ENCODE data around the gene PPP1CB. TPM values are rescaled to one million over a fixed set of nuclear protein-coding genes. Genes with fewer than 3 reads are reported as not detected.
"Not testable (repeated sequence)": the region's sequence is repeated elsewhere in the genome, so short reads cannot be mapped to it uniquely, and the experiment has no call there.

The PPP1CB gene
- total RNA-seq, 2 donors from 2014 or later = 185 to 201 TPM

DNA sequence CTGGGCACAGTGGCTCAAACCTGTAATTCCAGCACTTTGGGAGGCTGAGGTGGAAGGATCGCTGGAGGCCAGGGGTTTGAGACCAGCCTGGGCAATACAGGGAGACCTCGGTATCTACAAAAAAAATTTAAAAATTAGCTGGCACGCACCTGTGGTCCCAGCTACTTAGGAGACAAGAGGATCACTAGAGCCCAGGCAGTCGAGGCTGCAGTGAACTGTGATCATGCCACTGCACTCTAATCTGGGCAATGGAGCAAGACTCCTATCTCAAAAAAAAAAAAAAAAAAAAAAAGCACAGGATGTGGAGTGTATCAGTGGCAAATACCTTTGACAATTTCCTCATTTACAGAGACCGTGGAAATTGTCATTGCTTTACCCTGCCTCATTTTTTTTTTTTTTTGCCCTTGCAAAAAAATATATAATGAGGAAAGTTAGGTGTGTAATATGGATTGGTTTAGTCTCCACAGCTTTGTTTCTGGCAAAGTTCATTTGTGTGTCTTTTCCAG, 20.9 kb upstream of the PPP1CB start:
- Mint-ChIP-seq H3K27ac (no peak overlapping the region), H3K36me3 (no peaks in the 10 kb centered on the region), H3K9me3 (no peaks in the 10 kb centered on the region)
- DNase-seq (ENCODE audit: low spot score in 2 of 2) = no peak
- ATAC-seq = no peak

DNA sequence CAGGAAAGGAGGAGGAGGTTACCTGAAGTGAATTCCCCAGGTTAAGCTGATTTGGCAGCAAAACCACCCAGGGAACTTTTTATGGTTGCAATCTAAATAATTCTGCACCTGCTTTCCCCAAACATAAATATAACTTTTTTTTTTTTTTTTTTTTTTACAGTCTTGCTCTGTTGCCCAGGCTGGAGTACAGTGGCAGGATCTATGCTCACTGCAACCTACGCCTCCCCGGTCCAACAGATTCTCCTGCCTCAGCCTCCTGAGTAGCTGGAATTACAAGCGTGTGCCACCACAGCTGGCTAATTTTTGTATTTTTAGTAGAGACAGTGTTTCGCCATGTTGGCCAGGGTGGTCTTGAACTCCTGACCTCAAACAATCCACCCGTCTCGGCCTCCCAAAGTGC, 16.1 kb upstream of the PPP1CB start:
- H3K36me3 Mint-ChIP-seq = peaks cover 5 to 9% of the 10 kb centered on the region in 2 donors
- ATAC-seq = no peak
- no peak for DNase-seq (ENCODE audit: low spot score in 2 of 2)

DNA sequence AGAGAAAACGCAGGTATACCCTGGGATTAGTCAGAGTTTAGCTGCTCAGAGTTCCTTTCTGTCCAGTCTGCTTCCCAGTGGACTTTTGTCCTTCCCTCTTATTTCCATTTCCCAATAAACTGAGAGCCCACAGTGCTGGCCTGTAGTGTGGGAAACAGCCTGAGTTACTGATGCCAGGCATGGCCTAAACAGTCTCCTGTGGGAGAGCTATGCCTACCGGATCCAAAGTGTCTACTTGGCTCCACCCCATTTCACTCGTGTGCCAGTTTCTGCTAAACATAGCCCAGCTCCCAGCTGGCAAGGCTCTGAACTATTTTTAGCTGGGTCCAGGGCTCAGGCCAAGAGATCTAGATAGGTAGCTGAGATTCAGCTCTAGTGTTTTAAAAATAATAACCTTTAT, 15.6 kb upstream of the PPP1CB start:
- Mint-ChIP-seq H3K36me3 (peaks cover 5 to 9% of the 10 kb centered on the region in 2 donors), H3K9me3 (peaks cover 0 to 9% of the 10 kb centered on the region in 2 donors), H3K27ac (no peak overlapping the region)
- no peak for ATAC-seq
- DNase-seq (ENCODE audit: low spot score in 2 of 2) = no peak

More for the DNA sequence above, 16.1 kb upstream of the PPP1CB start:
- no peak overlapping the region for H3K27ac Mint-ChIP-seq
- H3K9me3 Mint-ChIP-seq = peaks cover 0 to 9% of the 10 kb centered on the region in 2 donors

DNA sequence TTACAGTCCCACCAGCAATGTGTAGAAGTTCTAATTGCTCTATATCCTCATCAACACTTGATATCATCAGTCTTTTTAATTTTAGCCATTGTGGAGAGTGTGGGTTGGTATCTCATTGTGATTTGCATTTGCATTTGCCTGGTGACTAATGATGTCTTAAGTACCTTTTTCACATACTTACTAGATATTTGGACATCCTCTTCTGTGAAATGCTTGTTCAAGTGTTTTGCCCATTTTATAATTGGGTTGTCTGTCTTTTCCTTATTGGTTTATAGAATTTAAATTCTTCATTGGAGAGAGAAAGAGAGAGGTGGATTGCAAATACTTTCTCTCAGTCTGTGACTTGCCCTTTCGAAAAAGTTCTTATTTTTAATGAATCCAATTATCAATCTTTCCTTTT, 14.0 kb upstream of the PPP1CB start:
- H3K9me3 Mint-ChIP-seq = peaks cover 0 to 9% of the 10 kb centered on the region in 2 donors
- H3K27ac Mint-ChIP-seq = no peak overlapping the region
- H3K36me3 Mint-ChIP-seq = peaks cover 5 to 9% of the 10 kb centered on the region in 2 donors
- ATAC-seq (no peak), DNase-seq (ENCODE audit: low spot score in 2 of 2) (no peak)

DNA sequence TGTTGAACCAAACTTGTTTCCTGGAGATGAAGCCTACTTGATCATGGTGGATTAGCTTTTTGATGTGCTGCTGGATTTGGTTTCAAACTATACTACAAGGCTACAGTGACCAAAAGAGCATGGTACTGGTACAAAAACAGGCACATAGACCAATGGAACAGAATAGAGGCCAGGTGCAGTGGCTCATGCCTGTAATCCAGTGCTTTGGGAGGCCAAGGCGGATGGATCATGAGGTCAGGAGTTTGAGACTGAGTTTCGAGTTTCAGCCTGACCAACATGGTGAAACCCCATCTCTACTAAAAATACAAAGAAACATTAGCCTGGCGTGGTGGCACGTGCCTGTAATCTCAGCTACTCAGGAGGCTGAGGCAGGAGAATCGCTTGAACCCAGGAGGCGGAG, 9.0 kb upstream of the PPP1CB start:
- ATAC-seq; DNase-seq (ENCODE audit: low spot score in 2 of 2); H3K9me3 Mint-ChIP-seq; H3K36me3 Mint-ChIP-seq; H3K27ac Mint-ChIP-seq: not testable (repeated sequence)

DNA sequence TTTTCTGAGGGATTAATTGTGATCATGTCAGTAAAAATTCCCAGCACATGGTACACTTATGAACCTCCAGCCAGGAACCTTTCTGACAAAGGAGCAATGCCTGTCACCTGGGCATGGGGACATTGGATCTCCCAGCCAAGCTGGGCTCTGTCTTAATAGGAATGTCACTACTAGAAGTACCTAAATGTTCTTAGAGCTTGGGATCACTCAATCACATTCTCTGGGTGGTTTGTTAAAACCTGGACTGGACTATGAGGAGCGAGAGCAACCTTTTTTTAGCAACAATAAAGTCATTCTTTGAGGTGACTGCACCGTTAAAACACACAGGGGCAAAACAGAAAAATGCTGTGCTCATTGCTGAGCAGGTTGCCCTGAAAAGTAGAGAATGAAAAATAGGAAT, 6.4 kb upstream of the PPP1CB start:
- Mint-ChIP-seq H3K9me3 (no peaks in the 10 kb centered on the region), H3K27ac (no peak overlapping the region), H3K36me3 (peaks cover 0 to 1% of the 10 kb centered on the region in 2 donors)
- ATAC-seq (no peak), DNase-seq (ENCODE audit: low spot score in 2 of 2) (no peak)

DNA sequence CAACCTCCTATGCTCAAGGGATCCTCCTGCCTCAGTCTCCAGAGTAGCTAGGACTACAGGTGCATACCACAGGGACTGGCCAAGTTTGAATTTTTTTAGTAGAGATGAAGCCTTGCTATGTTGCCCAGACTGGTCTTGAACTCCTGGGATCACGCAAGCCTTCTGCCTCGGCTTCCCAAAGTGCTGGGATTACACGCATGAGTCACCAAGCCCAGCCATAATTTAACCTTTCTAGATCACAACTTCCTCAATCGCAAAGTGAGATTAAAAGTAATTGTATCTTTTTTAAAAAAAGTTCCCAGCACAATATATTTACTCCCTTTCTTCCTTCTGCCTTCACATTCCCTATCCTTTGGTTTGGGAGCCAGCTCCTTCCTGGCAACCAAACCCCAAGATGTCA, 5.8 kb upstream of the PPP1CB start:
- no peaks in the 10 kb centered on the region for H3K9me3 Mint-ChIP-seq
- peaks cover 0 to 8% of the 10 kb centered on the region in 2 donors for H3K36me3 Mint-ChIP-seq
- DNase-seq (ENCODE audit: low spot score in 2 of 2) = no peak
- H3K27ac Mint-ChIP-seq = no peak overlapping the region
- ATAC-seq = no peak

DNA sequence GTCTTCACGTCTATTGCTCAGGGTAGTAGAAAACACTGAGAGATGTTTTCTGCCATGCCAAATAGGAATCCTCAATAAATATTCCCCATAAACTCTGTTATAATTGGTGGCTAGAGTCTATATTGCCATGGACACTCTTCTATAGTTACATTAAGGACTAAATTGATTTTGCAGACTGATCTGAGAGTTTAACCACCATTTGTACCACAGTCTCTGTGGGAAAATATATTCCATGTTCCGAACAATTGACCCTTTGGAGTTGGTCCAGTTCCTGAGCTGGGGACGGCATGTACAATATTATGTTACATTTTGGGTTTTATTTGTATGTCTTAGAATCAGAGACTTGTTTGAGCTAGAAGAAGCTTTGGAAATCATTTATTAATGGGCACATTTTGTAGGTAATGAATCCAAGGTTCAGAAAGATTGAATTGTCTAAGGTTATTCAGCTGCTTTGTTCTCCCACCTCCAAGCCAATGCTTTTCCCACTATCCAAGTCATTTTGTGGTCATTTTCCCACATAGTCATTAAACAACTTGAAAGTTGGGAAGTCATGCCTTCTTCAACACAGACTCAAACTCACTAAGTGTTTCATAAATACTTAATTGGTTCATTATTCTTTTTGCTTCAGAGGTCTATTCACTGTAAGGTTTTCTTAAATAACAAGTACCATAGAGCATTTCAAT, 5.1 kb upstream of the PPP1CB start:
- DNase-seq (ENCODE audit: low spot score in 2 of 2) (no peak), ATAC-seq (no peak)
- H3K9me3 Mint-ChIP-seq = no peaks in the 10 kb centered on the region
- H3K27ac Mint-ChIP-seq = no peak overlapping the region
- peaks cover 0 to 14% of the 10 kb centered on the region in 2 donors for H3K36me3 Mint-ChIP-seq

DNA sequence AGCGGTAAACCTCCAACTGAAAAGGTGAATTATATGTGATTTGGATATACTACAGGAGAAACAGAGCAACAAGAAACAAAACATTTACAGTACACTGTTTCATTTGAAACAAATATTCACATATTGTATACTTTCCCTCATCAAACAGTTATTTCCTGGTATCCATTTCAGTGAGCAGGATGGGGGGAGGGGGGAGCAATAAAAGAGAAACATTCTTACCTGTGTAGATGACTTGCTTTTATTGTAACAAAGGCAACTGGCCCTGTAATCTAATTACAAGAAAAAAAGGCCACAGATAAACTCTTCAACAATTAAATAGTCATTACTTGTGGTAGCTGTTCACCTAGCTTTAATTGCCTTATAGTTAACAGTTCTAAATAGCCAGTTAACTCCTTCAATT, 3.9 kb upstream of the PPP1CB start:
- ATAC-seq = no peak
- DNase-seq (ENCODE audit: low spot score in 2 of 2) = no peak

DNA sequence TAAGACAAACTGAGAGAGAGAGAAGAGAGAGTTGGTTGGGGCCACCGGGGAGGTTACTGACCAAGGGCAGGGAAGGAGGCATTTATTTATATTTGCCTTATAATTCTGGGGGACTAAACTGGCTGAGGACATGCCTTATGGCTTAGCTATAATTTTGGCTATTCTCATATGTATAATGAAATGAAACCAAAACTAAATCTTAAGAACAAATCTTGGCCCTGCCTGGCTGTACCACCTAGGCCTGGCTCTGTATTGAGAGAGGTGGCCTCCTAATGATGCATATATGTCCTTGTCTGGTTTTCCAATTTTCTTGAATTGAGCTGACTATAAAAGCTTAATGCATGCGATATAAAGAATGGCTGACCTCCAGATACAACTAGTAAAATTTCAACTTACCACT, 3.5 kb upstream of the PPP1CB start:
- ATAC-seq (no peak), DNase-seq (ENCODE audit: low spot score in 2 of 2) (no peak)
- Mint-ChIP-seq H3K9me3 (no peaks in the 10 kb centered on the region), H3K36me3 (peaks cover 15 to 22% of the 10 kb centered on the region in 2 donors), H3K27ac (peak overlapping the region; percentile 70 to 91)

More for the DNA sequence above, 3.9 kb upstream of the PPP1CB start:
- Mint-ChIP-seq H3K36me3 (peaks cover 11 to 18% of the 10 kb centered on the region in 2 donors), H3K9me3 (no peaks in the 10 kb centered on the region), H3K27ac (peak overlapping the region; percentile 70 to 91)

DNA sequence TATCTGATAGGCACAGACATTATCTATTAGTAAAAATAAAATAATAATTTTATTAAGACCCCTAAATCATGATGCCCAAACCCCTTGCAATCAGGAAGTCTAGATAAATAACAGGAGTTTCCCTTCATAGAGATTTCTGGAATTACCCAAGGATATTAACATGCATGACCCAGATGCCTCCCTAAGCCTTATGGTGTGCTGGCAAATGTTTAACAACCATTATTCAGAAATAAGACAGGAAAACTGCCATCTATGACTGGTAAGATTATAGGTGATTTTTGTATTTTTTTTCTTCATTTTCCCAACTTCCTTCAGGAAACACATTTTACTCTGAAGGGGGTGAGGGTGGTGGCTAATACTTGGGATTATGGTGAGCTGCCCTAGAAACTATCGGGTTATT, 2.7 kb upstream of the PPP1CB start:
- Mint-ChIP-seq H3K27ac (peak overlapping the region in 1 of 2 donors; percentile 96), H3K36me3 (peaks cover 17 to 23% of the 10 kb centered on the region in 2 donors), H3K9me3 (no peaks in the 10 kb centered on the region)
- ATAC-seq (no peak), DNase-seq (ENCODE audit: low spot score in 2 of 2) (no peak)

DNA sequence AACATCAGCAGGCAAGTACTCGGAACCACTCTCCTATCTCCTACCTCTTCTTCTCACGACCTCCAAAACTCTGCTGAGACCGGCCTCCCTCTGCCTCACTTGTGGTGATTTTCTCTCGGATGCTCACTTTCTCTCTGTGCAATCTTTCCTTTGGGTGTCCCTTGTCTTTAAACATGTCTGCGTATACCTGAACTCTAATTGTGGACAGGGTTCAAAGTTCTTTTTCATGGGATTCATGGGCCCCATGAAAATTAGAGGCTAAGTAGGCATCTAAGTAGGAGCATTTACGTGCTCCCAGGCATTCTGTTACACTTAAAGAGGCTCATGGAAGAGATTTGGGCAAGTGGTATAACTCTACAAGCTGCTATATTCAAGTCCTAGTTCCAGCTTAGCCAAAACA, 2.1 kb upstream of the PPP1CB start:
- Mint-ChIP-seq H3K27ac (peak overlapping the region; percentile 94 to 96), H3K36me3 (peaks cover 17 to 23% of the 10 kb centered on the region in 2 donors), H3K9me3 (no peaks in the 10 kb centered on the region)
- DNase-seq (ENCODE audit: low spot score in 2 of 2) (no peak), ATAC-seq (no peak)

DNA sequence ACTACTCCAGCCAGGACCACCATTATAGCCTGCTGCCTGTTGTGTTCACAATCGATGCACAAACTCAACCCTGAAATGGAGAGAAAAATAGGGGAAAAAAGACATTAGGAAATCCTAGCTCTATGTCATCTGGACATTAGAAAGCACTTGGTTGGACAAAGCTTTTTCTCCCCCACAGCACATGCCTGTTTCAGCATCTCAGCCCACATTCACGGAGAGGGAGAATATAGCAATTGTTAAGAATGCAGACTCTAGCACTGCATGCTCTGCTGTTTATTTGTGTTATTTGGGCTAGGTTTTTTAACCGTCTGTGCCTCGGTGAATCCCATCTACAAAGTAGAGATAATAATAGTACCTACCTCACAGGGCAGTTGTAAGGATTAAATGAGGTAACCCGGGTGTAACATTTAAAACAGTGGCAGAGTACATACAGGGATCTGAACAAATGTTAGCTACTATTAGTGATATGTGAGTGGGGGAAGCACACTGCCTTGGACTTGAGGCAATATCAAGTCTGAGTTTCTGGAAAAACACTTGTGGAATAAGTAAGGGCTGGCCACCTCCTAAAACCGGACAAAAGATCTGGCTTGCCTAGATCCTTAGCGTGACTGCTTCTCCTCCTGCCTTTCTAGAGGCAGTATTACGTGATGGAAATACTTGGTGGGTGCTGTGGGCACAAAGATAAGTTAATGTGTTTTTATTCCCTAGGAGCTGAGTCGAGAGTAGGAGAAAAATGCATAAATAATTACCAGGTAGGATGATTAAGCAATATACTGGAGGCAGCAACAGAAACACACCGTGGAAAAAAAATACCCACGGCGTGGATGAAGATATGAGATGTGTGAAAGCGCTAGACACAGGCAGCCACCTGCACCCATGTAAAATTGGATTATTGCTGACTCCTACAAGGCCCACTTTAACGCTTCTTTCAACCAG, 1.0 kb upstream of the PPP1CB start:
- Mint-ChIP-seq H3K27ac (peak overlapping the region; percentile 94 to 96), H3K9me3 (no peaks in the 10 kb centered on the region), H3K36me3 (peaks cover 17 to 23% of the 10 kb centered on the region in 2 donors)
- peak in 1 of 2 donors; percentile 7 for ATAC-seq
- DNase-seq (ENCODE audit: low spot score in 2 of 2) = no peak

DNA sequence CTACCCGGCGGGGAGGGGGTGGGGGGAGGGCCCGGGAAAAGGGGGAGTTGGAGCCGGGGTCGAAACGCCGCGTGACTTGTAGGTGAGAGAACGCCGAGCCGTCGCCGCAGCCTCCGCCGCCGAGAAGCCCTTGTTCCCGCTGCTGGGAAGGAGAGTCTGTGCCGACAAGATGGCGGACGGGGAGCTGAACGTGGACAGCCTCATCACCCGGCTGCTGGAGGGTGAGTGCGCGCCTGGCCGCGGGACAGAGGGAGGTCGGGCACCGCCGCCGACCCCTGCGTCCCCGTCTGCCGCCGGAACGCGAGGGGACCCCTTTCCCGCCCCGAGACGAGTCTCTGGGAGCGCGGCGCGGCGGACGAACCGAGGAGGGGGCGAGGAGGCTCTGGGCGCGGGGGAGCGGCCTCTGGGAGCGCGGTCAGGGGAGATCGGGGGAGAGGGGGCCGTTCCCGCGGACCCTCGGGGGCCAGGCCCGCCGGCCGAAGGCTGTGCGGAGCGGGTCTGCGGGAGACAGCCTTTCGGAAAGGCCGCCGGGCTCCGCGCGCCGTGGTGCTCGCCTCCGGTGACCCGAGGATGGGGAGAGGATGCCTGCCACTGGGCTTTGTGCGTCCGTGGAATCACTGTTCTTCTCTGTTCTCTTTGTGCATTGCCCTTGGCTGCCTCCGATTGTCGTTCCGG, 463 bp downstream of the PPP1CB start:
- ATAC-seq (peak; percentile 39 to 46), DNase-seq (ENCODE audit: low spot score in 2 of 2) (peak in 1 of 2 donors; percentile 67)
- H3K36me3 Mint-ChIP-seq = peaks cover 17 to 23% of the 10 kb centered on the region in 2 donors
- H3K9me3 Mint-ChIP-seq = no peaks in the 10 kb centered on the region
- H3K27ac Mint-ChIP-seq = peak overlapping the region; percentile 96 to 99

DNA sequence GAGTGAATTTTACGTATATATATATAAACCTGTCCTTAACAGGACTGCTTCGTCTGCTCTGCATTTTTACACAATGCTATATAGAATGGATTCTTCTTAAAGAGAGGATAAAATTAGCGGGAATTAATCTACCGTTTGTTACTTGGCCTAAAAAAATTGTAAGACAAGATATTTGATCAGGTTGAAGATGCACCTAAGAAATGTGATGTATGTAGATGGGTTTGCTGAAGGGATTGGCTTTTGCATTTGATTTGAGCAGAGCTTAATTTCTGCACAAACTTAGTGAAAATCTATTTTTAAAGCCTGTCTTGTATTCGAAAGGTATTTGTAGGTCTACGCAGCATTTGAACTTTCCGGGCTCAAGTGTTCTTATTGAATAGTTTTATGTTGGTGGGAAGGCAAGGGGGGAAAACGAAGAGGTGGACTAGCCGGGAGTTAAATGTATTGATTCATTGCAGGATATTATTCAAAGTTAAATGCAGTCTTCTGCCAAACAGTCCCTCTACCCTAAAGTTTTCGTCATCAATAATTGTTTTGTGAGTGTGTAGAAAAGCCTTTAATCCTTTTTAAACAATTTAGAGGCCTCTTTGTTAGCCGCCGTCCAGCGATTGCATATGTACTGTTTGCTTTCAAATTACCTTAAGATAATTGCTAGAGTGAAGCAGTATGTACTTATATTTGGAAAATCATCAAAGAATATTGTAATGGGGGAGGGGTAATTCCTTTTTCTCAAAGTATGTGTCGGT, 1.2 kb downstream of the PPP1CB start:
- ATAC-seq = no peak
- Mint-ChIP-seq H3K9me3 (no peaks in the 10 kb centered on the region), H3K36me3 (peaks cover 17 to 23% of the 10 kb centered on the region in 2 donors), H3K27ac (peak overlapping the region; percentile 96 to 98)
- DNase-seq (ENCODE audit: low spot score in 2 of 2) = no peak

DNA sequence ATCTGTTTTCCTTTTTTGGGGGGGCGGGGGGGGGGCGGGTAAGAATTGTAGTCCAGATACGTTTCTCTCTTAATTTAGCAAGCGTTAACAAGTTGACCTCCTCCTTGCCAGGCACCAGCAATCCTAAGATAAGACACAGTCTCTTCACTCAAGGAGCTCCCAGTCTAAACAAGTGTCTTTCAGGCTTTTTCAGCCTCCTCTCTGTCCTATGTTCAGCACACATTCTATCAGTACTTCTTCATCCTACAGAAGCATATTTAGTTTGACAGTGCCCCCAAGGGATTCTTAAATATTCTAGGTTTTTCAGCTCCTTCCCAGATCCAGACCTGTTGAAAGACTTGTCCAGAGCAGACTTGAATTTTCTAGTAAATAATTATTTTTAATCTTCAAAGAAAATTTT, 2.7 kb downstream of the PPP1CB start:
- ATAC-seq (no peak), DNase-seq (ENCODE audit: low spot score in 2 of 2) (no peak)
- no peak overlapping the region for H3K27ac Mint-ChIP-seq
- H3K36me3 Mint-ChIP-seq = peaks cover 17 to 23% of the 10 kb centered on the region in 2 donors
- H3K9me3 Mint-ChIP-seq = no peaks in the 10 kb centered on the region
